Measurements from ENCODE around the gene NEU2.

Gene NEU2

DNA sequence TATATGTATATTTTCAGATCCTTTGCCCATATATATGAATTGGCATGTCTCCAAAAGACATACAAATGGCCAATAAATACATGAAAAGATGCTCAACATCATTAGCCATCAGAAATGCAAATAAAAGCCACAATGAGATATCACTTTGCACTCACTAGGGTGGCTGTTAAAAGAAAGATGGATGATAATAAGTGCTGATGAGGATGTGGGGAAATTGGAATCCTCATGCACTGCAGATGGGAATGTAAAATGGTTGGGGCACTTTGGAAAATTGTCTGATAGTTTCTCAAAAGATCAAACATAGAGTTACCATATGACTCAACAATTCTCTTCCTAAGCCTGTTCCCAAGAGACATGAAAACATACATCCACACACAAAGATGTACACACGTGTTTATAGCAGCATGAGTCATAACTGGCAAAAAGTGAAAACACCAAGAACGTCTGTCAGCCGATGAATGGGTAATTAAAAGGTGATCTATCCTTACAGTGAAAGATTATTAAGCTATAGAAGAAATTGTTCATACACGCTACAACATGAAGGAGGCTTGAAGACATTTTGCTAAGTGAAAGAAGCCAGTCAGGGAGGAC, 39.1 kb upstream of the NEU2 start:
- Histone ChIP-seq H3K36me3 (no peaks in the 10 kb centered on the region), H3K9me3 (no peaks in the 10 kb centered on the region), H3K4me3 (ENCODE audit: low read depth in 1 of 2, low read length in 1 of 2) (no peak overlapping the region)

DNA sequence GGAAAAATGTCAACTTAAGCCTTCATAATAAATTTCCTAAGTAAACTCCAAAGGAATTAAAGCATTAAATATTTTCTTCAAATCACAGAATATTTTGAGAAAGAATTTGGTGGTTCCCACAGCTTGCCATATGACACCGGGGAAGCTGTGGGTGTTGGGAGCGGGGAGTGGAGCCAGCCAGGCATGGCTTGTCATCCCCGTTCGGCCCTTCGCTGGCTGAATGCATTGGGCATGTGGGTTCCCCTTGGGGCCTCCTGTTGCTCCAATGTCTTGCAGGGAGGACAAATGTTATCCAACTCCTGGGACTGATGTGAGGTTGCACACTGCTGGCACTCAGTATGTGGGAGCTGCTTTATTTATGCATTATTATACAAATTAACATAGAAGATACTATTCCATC, 38.0 kb upstream of the NEU2 start:
- TF ChIP-seq, protein P1, sequence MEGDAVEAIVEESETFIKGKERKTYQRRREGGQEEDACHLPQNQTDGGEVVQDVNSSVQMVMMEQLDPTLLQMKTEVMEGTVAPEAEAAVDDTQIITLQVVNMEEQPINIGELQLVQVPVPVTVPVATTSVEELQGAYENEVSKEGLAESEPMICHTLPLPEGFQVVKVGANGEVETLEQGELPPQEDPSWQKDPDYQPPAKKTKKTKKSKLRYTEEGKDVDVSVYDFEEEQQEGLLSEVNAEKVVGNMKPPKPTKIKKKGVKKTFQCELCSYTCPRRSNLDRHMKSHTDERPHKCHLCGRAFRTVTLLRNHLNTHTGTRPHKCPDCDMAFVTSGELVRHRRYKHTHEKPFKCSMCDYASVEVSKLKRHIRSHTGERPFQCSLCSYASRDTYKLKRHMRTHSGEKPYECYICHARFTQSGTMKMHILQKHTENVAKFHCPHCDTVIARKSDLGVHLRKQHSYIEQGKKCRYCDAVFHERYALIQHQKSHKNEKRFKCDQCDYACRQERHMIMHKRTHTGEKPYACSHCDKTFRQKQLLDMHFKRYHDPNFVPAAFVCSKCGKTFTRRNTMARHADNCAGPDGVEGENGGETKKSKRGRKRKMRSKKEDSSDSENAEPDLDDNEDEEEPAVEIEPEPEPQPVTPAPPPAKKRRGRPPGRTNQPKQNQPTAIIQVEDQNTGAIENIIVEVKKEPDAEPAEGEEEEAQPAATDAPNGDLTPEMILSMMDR (IDR thresholded peaks at IDR 0.05) = no peak
- no peaks in the 10 kb centered on the region for H3K36me3 ChIP-seq
- H3K27ac ChIP-seq = no peak overlapping the region
- no peaks in the 10 kb centered on the region for H3K27me3 ChIP-seq
- no peaks in the 10 kb centered on the region for H3K9me3 ChIP-seq
- no peaks in the 10 kb centered on the region for H3K4me1 ChIP-seq (ENCODE audit: control insufficient read depth in 1 of 2, insufficient read depth in 1 of 2, low read depth in 1 of 2, low read length in 1 of 2)
- H3K4me3 ChIP-seq (ENCODE audit: low read depth in 1 of 2, low read length in 1 of 2) = no peak overlapping the region

More for the DNA sequence above, 39.1 kb upstream of the NEU2 start:
- TF ChIP-seq, protein P1 (IDR thresholded peaks at IDR 0.05) = no peak
- Histone ChIP-seq H3K4me1 (ENCODE audit: control insufficient read depth in 1 of 2, insufficient read depth in 1 of 2, low read depth in 1 of 2, low read length in 1 of 2) (no peaks in the 10 kb centered on the region), H3K27ac (no peak overlapping the region), H3K27me3 (no peaks in the 10 kb centered on the region)

DNA sequence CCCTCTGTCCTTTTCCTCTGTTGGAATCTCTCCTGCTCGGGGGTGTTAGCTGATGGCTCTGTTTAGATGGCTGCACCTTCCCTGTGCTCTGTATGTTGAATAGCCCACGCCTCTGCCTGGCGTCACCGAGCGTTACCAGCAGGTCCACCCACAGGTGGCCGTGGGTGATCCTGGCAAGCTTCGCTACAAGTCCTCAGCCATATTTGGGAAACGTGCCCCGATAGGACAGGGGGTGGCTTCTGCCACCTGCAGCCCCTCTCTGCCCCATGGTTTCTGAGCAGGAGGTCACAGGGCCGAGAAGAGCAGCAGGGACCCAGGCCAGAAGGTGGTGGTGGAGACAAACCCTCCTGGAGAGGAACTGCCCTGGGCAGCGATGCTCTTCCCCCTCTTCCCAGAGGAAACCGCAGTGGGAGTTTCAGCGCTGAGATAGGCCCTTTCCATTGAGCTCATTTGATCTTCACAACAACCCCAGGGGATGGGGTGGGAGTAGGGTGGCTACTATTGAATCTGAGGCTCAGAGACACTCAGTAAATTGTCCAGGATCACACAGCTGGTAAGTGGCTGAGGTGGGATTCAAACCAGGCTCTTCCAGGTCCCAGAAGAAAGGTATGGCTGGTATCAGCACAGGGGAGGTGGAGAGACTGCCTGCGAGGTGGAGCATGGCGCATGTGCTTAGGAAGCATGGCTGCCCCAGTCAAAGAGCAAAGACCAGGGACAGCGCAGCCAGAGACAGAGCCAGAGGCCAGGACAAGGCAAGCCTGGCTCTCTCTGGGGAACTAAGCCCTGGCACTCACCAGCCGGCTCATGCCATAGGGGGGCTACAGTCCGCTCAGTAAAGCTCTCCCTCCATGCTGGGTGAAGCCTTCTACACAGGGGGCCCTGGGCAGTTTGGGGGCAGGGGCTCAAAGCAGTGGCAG, 34.5 kb upstream of the NEU2 start:
- TF ChIP-seq, protein P1 (IDR thresholded peaks at IDR 0.05) = no peak
- Histone ChIP-seq H3K9me3 (no peaks in the 10 kb centered on the region), H3K36me3 (no peaks in the 10 kb centered on the region), H3K4me1 (ENCODE audit: control insufficient read depth in 1 of 2, insufficient read depth in 1 of 2, low read depth in 1 of 2, low read length in 1 of 2) (no peaks in the 10 kb centered on the region), H3K4me3 (ENCODE audit: low read depth in 1 of 2, low read length in 1 of 2) (no peak overlapping the region), H3K27me3 (no peaks in the 10 kb centered on the region), H3K27ac (no peak overlapping the region)

DNA sequence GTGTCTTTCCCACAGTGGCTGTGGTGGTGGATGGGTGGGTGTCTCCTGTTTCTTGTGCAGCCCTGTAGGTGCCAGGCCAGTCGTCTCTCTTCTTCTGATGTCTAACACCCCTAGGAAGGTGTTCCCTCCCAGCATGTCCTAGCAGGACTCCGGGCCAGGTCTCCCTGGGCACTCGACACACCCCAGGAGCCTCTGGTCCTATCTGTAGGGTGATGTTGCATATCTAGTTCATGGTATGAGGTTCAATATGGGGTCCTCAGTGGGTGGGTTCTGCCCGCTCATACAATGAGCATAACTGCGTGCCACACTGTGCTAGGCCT, 33.8 kb upstream of the NEU2 start:
- no peaks in the 10 kb centered on the region for H3K9me3 ChIP-seq
- TF ChIP-seq, protein P1 (IDR thresholded peaks at IDR 0.05) = no peak
- no peaks in the 10 kb centered on the region for H3K36me3 ChIP-seq

DNA sequence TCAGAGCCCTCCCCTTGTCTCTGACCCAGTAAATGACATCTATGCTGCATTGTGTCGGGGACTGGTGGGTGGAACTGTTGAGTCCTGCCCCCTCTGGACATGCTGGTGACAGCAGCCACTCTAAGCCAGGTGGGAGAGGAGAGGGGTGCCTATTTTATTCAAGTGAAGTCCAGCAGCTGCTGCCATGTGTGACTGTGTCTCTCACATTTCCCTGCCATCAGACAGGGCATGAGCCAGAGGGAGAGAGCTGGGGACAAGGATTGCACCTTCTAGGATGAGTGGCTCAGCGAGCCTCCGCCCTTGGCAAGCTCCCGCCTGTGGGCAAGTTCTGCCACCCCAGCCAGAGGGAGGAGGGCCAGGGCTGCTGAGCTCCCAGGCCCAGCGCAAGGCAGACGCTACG, 33.1 kb upstream of the NEU2 start:
- Histone ChIP-seq H3K4me1 (ENCODE audit: control insufficient read depth in 1 of 2, insufficient read depth in 1 of 2, low read depth in 1 of 2, low read length in 1 of 2) (no peaks in the 10 kb centered on the region), H3K9me3 (no peaks in the 10 kb centered on the region), H3K27me3 (no peaks in the 10 kb centered on the region), H3K4me3 (ENCODE audit: low read depth in 1 of 2, low read length in 1 of 2) (no peak overlapping the region), H3K36me3 (no peaks in the 10 kb centered on the region), H3K27ac (no peak overlapping the region)
- TF ChIP-seq, protein P1 (IDR thresholded peaks at IDR 0.05) = no peak

More for the DNA sequence above, 33.8 kb upstream of the NEU2 start:
- Histone ChIP-seq H3K27ac (no peak overlapping the region), H3K4me3 (ENCODE audit: low read depth in 1 of 2, low read length in 1 of 2) (no peak overlapping the region), H3K4me1 (ENCODE audit: control insufficient read depth in 1 of 2, insufficient read depth in 1 of 2, low read depth in 1 of 2, low read length in 1 of 2) (no peaks in the 10 kb centered on the region), H3K27me3 (no peaks in the 10 kb centered on the region)
